ENCODE data around the gene POLR2F.

DNA sequence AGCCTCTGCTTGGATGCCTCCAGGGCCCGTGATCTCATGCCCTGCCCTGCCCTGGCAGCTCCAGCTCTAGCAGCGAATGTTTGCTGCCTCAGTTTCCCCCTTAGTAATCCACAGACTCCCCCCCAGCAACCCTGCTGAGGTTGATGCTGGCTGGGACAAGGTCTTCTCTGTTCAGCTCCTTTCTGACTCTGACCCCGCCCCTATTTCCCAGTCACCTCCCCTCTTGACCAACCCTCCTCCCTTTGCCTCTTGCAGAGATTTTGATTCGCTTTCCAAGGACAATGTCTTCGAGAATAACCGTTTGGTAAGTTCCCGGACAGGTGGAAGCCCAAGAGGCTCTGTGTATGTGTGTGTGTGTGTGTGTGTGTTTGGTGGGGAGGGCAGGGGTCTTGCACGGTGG, 41.8 kb upstream of the POLR2F start:
- TF ChIP-seq, protein P1, sequence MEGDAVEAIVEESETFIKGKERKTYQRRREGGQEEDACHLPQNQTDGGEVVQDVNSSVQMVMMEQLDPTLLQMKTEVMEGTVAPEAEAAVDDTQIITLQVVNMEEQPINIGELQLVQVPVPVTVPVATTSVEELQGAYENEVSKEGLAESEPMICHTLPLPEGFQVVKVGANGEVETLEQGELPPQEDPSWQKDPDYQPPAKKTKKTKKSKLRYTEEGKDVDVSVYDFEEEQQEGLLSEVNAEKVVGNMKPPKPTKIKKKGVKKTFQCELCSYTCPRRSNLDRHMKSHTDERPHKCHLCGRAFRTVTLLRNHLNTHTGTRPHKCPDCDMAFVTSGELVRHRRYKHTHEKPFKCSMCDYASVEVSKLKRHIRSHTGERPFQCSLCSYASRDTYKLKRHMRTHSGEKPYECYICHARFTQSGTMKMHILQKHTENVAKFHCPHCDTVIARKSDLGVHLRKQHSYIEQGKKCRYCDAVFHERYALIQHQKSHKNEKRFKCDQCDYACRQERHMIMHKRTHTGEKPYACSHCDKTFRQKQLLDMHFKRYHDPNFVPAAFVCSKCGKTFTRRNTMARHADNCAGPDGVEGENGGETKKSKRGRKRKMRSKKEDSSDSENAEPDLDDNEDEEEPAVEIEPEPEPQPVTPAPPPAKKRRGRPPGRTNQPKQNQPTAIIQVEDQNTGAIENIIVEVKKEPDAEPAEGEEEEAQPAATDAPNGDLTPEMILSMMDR (IDR thresholded peaks at IDR 0.05), result no peak
- no peak for TF ChIP-seq POLR2A (IDR thresholded peaks at IDR 0.05)
